Measurements from ENCODE around the gene HOXA2.

The HOXA2 gene

DNA sequence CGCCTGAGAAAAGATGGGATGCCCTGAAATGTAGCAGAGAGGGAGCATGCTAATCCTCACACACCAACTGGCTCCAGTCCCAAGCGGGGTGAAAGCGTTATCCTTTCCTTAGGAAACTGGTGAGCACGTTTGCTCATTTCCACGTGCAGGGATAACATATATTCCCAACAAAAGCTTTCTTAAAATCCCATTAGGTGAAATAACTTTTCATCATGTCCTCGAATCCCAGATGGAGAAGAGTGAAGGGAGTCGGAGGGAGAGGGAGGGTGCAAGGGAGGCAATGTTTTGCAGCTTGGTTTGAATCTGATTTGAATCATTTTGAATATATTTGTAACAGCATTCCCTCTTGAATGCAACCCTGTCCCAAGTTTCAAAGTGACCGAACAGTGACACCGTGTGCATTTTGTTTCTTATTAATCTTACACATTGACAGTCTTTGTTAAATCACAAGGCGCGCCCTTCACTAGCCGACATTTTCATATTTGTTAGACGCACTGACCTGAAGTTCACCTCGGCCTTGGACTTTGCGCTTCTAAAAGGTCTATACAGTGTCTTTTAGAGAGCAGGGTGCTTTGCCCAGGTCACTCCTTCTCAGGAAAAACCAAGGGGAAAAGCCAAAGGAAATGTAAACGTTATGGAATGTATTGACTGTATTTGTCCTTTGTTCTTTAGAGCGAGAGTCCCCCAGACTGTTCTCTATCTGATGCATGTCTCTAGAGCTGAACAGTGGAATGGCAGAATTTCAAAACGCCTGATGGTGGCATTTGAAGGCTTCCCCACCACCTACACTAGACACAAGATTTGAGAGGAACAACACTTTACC lies 31.1 kb upstream of the HOXA2 start:
- no peak for DNase-seq (ENCODE audit: low spot score)
- Mint-ChIP-seq H3K27me3 (ENCODE audit: low read depth) (peaks cover 65% of the 10 kb centered on the region), H3K4me3 (no peak overlapping the region), H3K27ac (no peak overlapping the region), H3K9me3 (no peaks in the 10 kb centered on the region), H3K4me1 (ENCODE audit: low read depth) (peaks cover 11% of the 10 kb centered on the region), H3K36me3 (ENCODE audit: low read depth) (peaks cover 2% of the 10 kb centered on the region)

DNA sequence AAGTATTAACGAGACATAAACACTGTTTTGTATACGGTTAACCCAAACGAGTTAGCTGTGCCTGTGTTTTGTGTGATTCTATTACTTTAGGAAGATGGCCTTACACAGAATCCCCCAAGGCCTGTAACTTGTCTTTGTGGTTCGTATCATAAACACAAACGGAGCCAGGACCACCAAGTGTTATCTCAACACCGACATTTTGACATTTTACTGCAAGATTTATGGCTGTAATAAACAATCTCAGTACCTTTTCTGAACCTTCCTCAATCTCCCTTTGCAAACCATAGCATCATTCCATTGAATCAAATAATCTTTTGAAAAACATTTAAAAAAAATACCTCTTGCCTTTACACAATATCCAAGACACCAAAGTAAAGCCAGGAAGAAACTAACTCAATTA lies 30.5 kb upstream of the HOXA2 start:
- Mint-ChIP-seq H3K36me3 (ENCODE audit: low read depth) (peaks cover 2% of the 10 kb centered on the region), H3K27me3 (ENCODE audit: low read depth) (peaks cover 64% of the 10 kb centered on the region), H3K4me1 (ENCODE audit: low read depth) (peaks cover 11% of the 10 kb centered on the region), H3K27ac (no peak overlapping the region), H3K9me3 (no peaks in the 10 kb centered on the region), H3K4me3 (no peak overlapping the region)
- no peak for DNase-seq (ENCODE audit: low spot score)

DNA sequence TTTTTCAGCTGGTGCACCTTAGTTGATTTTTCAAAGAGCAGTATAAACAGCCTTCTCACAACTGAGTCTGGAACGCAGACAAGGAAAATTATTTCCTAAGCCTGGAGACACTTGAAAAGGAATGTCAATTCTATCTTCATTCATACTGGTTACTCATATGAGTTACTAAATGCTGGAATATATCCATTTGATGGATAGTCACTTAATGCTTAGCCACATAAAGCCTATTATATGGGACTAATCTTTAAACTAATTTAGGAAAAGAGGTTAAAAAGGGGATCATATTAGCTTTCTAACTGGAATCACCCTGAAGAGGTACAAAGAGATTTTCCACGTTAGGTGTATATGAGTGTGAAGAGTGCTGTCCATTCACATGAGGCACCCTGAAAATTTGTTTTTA lies 29.7 kb upstream of the HOXA2 start:
- Mint-ChIP-seq H3K9me3 (no peaks in the 10 kb centered on the region), H3K4me1 (ENCODE audit: low read depth) (peaks cover 11% of the 10 kb centered on the region), H3K27me3 (ENCODE audit: low read depth) (peaks cover 63% of the 10 kb centered on the region), H3K27ac (no peak overlapping the region), H3K36me3 (ENCODE audit: low read depth) (peaks cover 2% of the 10 kb centered on the region), H3K4me3 (peak overlapping the region; percentile 12)
- DNase-seq (ENCODE audit: low spot score), result no peak

DNA sequence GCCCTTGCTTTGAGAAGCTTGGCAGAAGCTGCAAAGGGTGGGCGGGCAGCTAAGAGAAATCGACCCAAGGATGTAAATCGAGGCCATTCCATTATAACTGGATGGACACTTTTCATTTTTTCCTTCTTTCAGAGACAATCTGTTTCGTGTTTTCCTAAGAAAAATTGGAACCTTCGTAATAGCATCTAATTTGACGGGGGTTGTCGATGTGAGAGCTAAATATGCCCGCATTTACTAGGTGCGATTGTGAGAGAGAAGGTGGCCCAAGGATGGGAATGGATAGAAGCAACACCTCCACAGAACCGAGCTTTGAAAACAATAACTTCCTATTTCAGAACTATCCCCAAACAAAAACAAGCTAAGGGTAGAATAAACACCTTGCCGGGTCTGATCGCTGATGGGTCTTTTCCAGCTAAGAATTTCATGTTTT lies 28.9 kb upstream of the HOXA2 start:
- peaks cover 11% of the 10 kb centered on the region for H3K4me1 Mint-ChIP-seq (ENCODE audit: low read depth)
- DNase-seq (ENCODE audit: low spot score), result no peak
- H3K9me3 Mint-ChIP-seq, result no peaks in the 10 kb centered on the region
- H3K4me3 Mint-ChIP-seq, result peak overlapping the region; percentile 55
- peaks cover 2% of the 10 kb centered on the region for H3K36me3 Mint-ChIP-seq (ENCODE audit: low read depth)
- peaks cover 65% of the 10 kb centered on the region for H3K27me3 Mint-ChIP-seq (ENCODE audit: low read depth)
- no peak overlapping the region for H3K27ac Mint-ChIP-seq

DNA sequence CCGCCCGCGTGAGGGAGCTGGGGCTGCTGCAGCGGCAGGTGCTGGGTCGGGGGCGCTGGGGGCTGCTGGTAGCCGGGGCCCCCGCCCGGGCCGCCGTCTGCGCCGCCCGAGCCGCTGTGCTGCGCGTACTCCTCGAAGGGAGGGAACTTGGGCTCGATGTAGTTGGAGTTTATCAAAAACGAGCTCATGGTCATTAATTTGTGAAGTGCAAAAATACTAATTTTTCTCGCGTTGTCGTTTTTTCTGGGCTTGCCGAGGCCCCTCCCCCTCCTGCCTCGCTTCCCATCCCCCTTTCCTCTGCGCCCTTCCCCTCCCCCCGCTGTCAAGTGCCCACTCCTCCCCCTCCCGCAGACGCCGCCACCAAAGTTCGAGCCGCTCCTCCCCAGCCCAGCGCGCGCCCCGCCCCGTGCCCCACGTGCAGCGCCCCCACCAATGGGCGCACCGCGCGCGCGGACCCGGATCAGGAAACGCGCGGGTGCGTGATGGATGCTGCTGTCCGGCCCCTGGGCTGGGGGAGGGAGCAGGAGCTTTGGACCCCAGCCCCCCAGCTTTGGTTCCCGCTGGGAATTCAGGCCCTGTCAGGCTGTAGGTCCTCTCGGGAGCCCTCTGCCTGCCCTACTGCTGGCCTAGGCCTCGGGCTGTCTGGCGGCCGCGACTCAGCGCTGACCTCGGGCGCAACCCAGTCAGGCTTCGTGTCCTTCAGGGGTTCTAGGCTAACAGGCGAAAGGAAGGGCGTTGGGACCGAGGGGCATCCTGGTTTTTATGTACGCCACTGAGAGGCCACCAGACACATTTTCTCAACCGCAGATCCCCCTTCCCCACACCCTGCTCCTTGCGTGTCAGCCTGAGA lies 28.3 kb upstream of the HOXA2 start, which contains the start of gene HOXA4:
Gene HOXA4 (minus strand): TSS at position 218 of the 850 bp plus-strand sequence. CDS start 24 bp downstream, at position 194.
- peak; percentile 64 for DNase-seq (ENCODE audit: low spot score)
- no peak within 1 kb of the TSS for H3K27ac Mint-ChIP-seq

DNA sequence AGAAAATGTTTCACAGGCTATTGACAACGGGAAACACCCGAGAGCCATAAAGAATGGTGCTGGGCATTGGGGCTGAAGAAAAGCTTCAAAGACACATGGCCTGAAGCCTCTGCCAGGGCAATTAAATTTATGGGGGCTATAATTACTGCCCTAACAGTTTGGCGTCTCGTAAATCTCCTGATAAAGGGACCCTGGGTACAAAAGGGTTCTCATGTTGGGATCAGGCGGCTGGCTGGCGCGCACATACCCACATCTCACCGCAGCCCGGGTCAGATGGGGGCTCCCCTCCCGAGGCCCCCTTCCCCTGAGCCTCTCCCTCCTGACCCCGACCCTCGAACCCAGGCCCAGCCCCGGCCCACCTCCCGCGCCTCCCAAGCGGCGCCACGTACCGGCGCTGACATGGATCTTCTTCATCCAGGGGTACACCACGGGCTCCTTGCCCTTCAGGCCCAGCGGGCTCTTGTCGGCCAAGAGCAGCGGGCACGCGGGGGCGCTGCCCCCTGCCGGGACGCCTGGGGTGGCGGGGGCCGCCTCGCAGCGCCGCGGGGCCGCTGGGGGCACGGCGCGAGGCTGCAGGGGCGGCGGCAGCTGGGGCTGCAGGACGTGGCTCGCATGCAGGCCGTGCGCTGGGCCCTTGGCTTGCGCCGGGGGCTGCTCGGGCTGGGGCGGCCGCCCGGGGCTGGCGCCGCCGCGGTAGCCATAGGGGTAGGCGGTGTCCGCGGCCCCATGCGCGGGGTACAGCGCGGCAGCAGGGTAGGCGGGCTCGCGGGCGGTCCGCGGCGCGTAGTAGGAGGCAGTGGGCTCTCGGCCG lies 27.5 kb upstream of the HOXA2 start:
- DNase-seq (ENCODE audit: low spot score), result no peak
- peaks cover 61% of the 10 kb centered on the region for H3K27me3 Mint-ChIP-seq (ENCODE audit: low read depth)
- no peaks in the 10 kb centered on the region for H3K9me3 Mint-ChIP-seq
- H3K36me3 Mint-ChIP-seq (ENCODE audit: low read depth), result peaks cover 2% of the 10 kb centered on the region
- H3K4me3 Mint-ChIP-seq, result no peak overlapping the region
- peaks cover 9% of the 10 kb centered on the region for H3K4me1 Mint-ChIP-seq (ENCODE audit: low read depth)
- no peak overlapping the region for H3K27ac Mint-ChIP-seq

More for the DNA sequence above, 28.3 kb upstream of the HOXA2 start, which contains the start of gene HOXA4:
- Mint-ChIP-seq H3K27me3 (ENCODE audit: low read depth) (peaks cover 64% of the 10 kb centered on the region), H3K9me3 (no peaks in the 10 kb centered on the region), H3K4me3 (peak within 1 kb of the TSS; percentile 65), H3K36me3 (ENCODE audit: low read depth) (peaks cover 2% of the 10 kb centered on the region), H3K4me1 (ENCODE audit: low read depth) (peaks cover 11% of the 10 kb centered on the region)

DNA sequence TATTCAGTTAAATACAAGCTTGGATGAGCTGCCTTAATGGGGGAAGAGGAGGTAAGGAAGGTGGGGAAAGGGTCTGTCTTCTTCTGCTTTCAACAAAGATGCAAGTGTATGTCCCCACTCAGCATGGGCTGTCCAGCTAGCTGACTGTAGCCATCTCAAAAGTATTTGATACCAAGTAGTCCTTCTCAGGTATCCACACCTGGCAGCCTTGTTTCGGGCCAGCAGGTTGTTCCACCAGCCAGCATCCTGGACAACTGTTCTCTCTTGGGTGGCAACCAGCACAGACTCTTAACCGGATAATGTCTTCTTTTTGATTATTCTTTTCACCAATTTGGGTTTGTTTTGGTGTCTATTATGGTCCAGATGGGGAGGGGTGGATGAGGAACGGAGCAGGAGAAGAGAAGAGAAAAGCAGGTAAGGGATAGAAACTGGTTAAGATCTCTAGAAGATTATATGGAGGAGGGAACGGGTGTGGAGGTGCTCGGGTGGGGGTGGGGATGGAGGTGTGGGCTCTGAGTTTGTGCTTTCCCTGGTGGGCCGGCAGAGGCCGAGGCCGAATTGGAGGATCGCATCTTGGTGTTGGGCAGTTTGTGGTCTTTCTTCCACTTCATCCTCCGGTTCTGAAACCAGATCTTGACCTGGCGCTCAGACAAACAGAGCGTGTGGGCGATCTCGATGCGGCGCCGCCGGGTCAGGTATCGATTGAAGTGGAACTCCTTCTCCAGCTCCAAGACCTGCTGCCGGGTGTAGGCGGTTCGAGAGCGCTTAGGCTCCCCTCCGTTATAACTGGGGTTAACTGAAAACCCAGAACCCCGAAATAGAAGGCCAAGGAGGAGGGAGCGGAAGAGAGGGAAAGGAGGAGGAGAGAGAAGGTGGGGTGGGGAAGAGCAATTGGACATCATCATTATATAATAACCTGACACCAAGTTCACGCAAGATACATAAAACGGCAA lies 26.6 kb upstream of the HOXA2 start:
- Mint-ChIP-seq H3K27ac (no peak overlapping the region), H3K4me1 (ENCODE audit: low read depth) (peaks cover 3% of the 10 kb centered on the region), H3K36me3 (ENCODE audit: low read depth) (peaks cover 2% of the 10 kb centered on the region), H3K9me3 (no peaks in the 10 kb centered on the region), H3K4me3 (peak overlapping the region; percentile 17), H3K27me3 (ENCODE audit: low read depth) (peaks cover 54% of the 10 kb centered on the region)
- no peak for DNase-seq (ENCODE audit: low spot score)

DNA sequence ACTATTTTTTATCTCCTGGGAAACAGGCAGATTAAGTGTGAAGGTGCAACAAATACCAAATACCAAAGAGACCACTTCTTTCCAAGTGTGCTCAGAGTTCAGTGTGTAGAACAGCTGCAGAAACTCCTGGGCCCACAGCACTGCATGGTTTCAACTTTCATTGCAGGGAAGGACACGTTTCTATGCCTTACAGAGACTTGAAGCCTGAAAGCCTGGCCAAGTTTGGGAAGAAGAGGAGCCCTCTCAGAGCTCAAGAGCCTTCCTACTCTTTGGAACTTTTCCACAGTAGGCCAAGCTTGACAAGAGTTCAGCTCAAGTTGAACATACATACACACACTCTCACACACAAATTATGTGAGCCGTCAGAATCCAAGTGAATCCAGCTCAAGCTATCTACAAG lies 25.6 kb upstream of the HOXA2 start:
- no peaks in the 10 kb centered on the region for H3K9me3 Mint-ChIP-seq
- H3K4me1 Mint-ChIP-seq (ENCODE audit: low read depth), result no peaks in the 10 kb centered on the region
- peaks cover 44% of the 10 kb centered on the region for H3K27me3 Mint-ChIP-seq (ENCODE audit: low read depth)
- no peak overlapping the region for H3K27ac Mint-ChIP-seq
- H3K36me3 Mint-ChIP-seq (ENCODE audit: low read depth), result peaks cover 2% of the 10 kb centered on the region
- H3K4me3 Mint-ChIP-seq, result no peak overlapping the region
- DNase-seq (ENCODE audit: low spot score), result no peak

DNA sequence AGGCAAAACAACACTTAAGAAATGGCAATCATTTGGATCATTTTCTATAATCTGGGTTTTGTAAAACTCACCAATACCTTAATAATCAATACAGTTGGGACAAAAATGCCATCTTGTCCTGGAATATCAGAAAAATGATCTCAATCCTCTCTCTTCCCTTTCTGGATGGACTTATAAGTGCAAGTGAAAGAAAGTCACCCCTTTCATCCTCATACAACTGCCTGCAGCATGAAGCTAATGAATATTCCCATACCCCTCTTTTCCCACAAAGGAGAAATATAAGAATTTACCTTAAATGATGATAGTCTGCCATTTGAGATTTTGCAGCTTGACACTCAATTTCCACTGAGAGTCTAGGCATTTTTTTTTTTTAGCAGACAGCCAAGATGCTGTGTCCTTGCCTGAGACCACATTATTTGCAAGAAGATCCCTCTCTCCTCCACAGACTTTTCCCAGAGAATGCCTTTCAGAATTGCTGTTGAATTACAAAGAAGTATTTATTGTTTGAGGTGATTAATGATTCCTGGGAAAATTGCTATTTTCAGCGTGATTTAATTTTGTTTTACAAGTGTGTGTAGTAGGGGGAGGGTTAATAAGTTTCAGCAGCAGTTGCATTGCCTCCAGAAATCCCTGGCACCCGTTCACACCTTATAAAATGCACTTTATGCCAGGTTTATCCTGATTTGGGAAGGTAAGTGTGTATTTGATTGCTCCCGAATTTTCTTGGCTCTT lies 24.3 kb upstream of the HOXA2 start:
- no peak overlapping the region for H3K27ac Mint-ChIP-seq
- H3K36me3 Mint-ChIP-seq (ENCODE audit: low read depth), result peaks cover 2% of the 10 kb centered on the region
- no peak for DNase-seq (ENCODE audit: low spot score)
- H3K4me1 Mint-ChIP-seq (ENCODE audit: low read depth), result no peaks in the 10 kb centered on the region
- no peaks in the 10 kb centered on the region for H3K9me3 Mint-ChIP-seq
- no peak overlapping the region for H3K4me3 Mint-ChIP-seq
- peaks cover 37% of the 10 kb centered on the region for H3K27me3 Mint-ChIP-seq (ENCODE audit: low read depth)

DNA sequence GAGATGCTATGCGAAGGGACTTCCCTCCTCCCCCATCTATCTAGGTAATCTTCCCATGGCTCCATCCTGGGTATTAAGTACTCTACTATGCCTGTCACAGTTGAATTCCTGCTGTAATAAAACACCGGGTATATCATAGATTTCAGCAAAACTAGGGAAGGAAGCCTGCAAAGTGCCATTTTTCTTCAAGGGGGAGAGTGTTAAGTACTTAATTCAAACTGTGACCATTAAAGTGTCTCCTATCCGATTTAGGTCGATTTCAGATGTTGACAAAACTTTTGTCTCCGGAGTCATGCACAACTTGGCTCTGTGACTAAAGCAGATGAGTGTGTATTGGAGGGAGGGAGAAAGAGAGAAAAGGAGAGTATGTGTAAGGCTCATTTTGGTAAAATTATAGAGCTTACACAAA lies 23.5 kb upstream of the HOXA2 start:
- Mint-ChIP-seq H3K4me1 (ENCODE audit: low read depth) (no peaks in the 10 kb centered on the region), H3K4me3 (no peak overlapping the region), H3K36me3 (ENCODE audit: low read depth) (no peaks in the 10 kb centered on the region), H3K27me3 (ENCODE audit: low read depth) (peaks cover 33% of the 10 kb centered on the region), H3K9me3 (no peaks in the 10 kb centered on the region), H3K27ac (no peak overlapping the region)
- DNase-seq (ENCODE audit: low spot score), result no peak

DNA sequence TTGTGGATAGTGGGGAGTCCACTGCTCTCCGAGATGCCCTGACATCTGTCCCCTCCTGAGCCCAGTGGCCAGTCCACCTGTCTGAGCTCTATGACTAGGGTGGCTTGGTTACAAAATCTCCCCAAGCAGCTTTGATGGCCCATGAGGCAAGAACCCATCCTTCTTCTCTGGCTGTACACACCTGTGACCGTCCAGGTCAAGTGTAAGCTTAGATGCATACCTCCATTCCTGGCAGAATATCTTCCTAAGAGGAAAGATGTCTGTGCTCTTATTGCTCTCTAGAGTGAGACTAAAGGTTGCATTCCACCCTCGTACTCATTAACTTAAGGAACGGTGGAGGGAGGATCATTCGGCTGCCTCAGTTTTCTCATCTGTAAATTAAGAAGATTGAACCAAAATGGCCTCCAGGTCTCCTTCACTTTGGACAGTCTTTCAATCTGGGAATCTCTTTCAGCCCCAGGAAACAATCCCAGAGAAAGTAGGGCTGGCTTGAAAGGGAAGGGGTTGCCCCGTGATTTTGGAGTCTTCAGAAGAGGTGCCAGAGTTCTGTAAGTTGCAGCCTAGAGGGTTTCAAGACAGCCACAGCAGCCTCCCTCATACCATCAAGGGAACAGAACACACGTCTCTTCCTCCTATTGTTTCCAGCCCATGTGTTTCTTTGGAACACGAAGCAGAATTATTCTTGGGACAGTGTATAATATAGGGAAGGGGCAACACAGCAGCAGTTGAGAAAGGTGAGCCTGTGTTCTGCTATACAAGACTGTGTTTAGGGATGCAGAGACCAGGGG lies 22.6 kb upstream of the HOXA2 start:
- H3K36me3 Mint-ChIP-seq (ENCODE audit: low read depth), result no peaks in the 10 kb centered on the region
- H3K27me3 Mint-ChIP-seq (ENCODE audit: low read depth), result peaks cover 33% of the 10 kb centered on the region
- no peak for DNase-seq (ENCODE audit: low spot score)
- no peaks in the 10 kb centered on the region for H3K4me1 Mint-ChIP-seq (ENCODE audit: low read depth)
- no peak overlapping the region for H3K27ac Mint-ChIP-seq
- no peak overlapping the region for H3K4me3 Mint-ChIP-seq
- no peaks in the 10 kb centered on the region for H3K9me3 Mint-ChIP-seq
